HG03571 (cell line): ENCODE measurements around the gene ARHGEF40.
A peak's percentile ranks its signal among the peaks of the same experiment; 100 is the strongest.

ENCODE experiments used
- ATAC-seq: cut with Tn5 transposase; IDR thresholded peaks from one replicate; pipeline ENCODE4 v1.9.1; 2021; ENCODE audit not compliant: unreplicated experiment

Gene ARHGEF40

DNA sequence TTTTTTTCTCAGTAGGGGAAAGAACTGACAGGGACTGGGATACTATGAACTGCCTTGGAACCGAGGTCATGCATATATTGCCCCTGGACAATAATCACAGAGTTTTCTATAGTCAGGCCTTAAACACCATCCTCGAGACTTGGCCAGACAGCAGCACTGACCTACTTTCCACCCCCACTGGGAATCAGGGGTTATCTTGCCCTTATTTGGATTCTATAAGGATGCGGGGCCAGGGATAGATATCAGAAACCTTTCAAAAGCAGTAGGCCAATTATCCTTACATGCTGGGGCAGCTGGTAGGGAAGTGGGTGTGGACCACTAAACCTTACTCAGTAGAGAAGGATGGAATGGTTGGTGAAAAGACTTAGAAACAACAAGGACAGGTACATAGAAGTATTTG, 26.3 kb downstream of the ARHGEF40 start:
- no peak for ATAC-seq

DNA sequence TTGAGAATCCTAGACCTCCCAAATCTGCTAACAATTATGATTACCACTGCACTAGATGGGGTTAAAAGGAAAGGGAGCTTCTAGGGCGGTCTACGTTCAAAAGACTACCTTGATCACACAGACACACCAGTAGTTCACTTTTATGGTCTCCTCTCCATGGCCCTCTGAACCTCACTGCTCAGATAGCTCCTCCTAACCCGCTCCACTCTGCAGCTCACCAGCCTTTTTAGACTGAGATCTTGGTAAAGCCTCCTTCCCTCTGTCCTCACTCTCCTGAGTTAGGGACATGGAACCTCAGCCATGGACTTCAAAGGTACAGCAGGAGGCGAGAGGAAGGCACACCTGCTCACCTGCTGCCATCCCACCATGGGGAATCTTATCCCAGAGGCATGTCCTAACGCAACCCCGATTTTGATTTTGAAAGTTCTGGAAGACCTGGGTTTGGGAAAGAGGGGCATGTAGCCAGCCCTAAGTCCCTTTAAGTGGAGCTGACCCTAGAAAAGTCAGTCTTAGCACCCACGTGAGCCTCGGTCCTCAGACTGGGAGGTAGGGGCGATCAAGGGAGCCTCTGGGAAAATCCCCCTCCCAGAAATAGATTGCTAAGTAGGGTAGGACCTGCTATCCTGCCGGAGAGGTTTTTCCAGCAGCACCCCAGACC, 27.0 kb downstream of the ARHGEF40 start:
- no peak for ATAC-seq

DNA sequence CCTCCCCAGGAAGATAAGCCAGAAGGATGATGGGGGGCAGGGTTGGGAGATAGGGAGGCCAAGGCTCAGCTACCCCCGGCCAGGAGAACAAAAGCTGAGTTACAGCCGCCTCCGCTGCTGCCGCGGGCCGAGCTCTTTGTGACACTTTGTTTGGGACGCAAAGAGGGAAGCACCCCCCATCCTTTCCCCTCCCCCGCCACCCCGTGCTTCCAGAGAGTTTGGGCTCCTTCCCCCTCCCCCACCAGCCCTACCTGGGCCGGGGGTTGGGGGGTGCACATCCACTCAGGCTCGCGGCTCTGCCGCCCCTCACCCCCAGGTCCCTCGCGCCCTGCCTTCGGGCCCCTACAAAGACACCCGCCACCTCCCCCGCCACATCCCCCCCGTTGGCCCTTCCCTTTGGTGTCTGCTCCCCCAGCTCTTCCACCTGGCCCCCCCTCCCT, 27.6 kb downstream of the ARHGEF40 start:
- no peak for ATAC-seq

- ATAC-seq: no peak
Measured at GRCh38 chr14:21098076-21098891, 28.2 kb downstream of the ARHGEF40 start, which contains the start of gene ZNF219. Gene ZNF219, minus strand, starts transcription at chr14:21098655. Its CDS starts 5,064 bp downstream, at chr14:21093591.

- no peak for ATAC-seq
Measured at GRCh38 chr14:21098892-21099595, 28.9 kb downstream of the ARHGEF40 start.

- no peak for ATAC-seq
Measured at GRCh38 chr14:21099596-21099985, 29.5 kb downstream of the ARHGEF40 start.

DNA sequence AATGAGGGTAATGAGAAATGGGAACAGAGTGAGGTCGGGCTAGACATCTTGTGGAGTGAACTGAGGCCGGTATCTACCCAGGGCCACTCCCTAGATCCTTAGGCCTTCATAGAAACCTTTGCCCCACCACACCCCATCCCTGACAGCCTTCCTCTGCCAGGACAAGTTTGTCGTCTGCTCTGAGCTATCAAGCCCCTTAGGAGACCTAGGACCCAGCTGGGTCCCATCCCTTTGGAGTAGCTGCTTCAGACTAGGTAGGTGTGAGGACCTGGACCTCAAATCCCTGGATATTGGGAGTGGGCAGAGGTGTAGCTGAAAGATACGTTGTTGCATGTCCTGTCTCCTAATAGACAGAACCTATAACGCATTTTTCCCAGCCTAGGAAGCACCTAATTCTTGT, 30.8 kb downstream of the ARHGEF40 start, which contains the start of gene TMEM253:
Gene TMEM253 (plus strand): TSS at position 136 of the 400 bp plus-strand sequence. CDS start 278 bp downstream, outside the sequence.
- ATAC-seq: no peak

GRCh38 chr14:21101802-21102413, 31.8 kb downstream of the ARHGEF40 start:
- no peak for ATAC-seq

- no peak for ATAC-seq
Measured at GRCh38 chr14:21102521-21103410, 32.7 kb downstream of the ARHGEF40 start.

GRCh38 chr14:21103411-21103709, 33.3 kb downstream of the ARHGEF40 start:
- no peak for ATAC-seq

DNA sequence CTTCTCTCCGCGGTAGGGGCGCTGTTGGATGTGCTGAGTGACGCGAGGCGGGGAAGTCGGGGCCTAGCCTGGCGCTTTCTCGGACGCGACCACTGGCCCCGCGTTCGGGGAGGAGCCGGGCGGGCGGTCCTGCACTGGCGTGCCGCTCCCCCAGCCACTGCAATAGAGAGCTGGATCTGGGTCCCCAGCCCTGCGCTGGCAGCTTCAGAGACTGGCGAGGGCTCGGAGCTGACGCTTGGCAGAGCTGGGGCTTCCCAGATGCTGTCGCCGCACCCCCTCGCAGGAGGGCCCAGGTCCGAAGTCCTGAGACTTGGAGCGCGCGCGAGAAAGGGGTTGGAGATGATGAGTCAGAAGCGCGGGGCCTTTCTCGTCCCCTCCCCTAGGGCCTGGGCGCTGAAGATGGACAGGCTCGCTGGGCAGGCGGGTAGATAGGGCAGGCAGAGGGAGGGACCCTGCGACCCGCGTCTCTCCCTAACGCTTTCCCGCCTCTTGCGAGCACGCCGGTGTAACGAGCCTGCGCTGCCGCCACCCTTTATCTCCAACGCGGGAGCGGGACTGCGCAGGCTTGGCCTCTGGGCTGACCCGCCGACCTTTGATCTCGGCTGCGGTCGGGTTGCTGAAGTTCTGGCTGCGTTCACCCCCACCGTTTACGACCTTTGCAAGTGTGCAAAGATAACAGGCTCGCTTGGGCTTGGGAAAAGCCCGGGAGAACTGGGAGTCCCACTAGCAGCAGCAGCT, 33.8 kb downstream of the ARHGEF40 start:
- ATAC-seq: peak; percentile 87

GRCh38 chr14:21104448-21105060, 34.5 kb downstream of the ARHGEF40 start:
- ATAC-seq: peak; percentile 37

GRCh38 chr14:21105095-21105494, 35.0 kb downstream of the ARHGEF40 start:
- ATAC-seq: no peak

DNA sequence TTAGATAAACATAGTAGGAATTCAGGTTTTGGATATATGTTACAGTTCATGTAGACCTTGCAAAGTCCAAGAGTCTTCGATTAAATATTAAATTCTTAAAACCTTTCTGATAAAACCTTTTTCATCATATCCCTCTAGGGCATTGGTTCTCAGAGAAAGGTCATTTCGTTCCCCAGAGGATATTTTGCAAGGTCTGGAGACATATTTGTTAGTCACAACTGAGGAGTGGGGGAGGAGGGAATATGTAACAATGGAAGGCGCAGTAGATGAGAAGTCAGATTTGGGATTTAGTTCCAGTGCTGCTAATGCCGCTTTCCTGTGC, 36.0 kb downstream of the ARHGEF40 start:
- no peak for ATAC-seq

DNA sequence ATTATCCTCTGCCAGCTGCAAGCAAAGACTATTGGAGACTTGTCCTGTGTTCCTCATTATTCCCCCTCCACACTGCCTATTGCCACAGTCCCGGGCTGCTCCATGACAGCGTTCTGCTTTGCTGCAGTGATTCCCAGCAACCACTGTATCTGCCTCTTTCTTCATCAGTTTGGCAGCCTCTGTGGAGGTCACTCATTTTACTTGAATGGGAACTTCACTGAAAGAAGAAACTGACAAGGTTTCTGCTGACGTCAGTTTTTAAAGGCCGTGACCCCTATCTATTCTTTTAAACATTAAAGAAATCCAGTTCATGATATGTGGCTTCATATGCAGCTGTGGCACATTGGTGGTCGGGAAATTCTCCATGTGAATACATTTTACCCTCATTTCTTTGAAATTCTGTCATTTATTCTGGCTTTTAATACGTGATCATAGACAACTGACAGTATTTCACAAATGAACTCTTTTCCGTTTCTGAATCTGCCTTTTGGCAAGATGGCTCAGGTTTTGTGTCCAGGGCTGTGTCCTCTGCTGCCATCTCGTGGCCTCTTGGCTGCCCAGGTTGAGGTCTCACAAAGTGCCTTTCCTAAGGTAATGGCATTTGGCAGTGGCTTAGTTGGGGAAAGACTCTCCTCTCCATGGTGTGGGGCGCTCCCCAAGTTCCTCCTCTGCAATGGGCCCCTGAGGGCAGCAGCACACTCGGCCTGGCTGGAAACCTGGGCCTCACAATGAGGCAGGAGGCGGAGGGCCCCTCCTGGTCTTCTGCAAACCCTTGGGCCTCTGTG, 36.6 kb downstream of the ARHGEF40 start:
- no peak for ATAC-seq

DNA sequence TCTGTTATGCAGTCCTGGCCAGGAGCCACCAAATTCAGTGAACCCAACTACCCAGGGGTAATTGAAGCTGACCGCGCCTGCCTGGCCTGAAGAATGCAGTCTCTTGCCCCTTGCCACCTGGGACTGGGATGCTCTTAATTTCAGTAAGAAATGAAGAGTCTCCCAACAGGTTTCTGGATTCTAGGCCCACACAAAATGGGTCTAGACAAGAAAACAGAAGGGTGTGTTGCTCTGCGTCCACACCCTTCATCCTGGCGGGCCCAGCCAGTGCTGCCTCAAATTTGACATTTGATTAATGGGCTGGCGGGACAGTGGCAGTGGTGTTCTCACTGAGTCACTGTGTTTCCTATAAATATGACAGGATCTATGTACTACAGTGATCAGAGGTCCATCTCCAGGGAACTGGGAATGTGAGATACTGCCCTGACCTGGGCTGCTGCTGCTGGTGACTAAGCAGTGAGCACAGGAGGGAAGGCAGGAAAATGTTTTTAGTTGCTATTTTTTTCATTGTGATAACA, 37.2 kb downstream of the ARHGEF40 start:
- no peak for ATAC-seq

- no peak for ATAC-seq
Measured at GRCh38 chr14:21108791-21109190, 38.7 kb downstream of the ARHGEF40 start.

- no peak for ATAC-seq
Measured at GRCh38 chr14:21109377-21110138, 39.5 kb downstream of the ARHGEF40 start.
